Glutamatergic neuron (in vitro differentiated cells): ENCODE measurements around the gene PSMC3. TPM values are rescaled to one million over a fixed set of nuclear protein-coding genes. Genes with fewer than 3 reads are reported as not detected.

ENCODE experiments used
- DNase-seq: peaks from one replicate; pipeline ENCODE4 v3.0.0; 2022
- H3K27ac Mint-ChIP-seq: one replicate; pipeline ENCODE4 v1.8.0; 2020; ENCODE audit warnings: mild to moderate bottlenecking, mixed read lengths, inconsistent platforms; ENCODE audit not compliant: unreplicated experiment
- H3K27me3 Mint-ChIP-seq: one replicate; pipeline ENCODE4 v1.8.0; 2020; ENCODE audit warnings: mild to moderate bottlenecking, moderate library complexity, mixed read lengths, inconsistent platforms; ENCODE audit not compliant: unreplicated experiment
- H3K36me3 Mint-ChIP-seq: one replicate; pipeline ENCODE4 v1.8.0; 2020; ENCODE audit warnings: mild to moderate bottlenecking, mixed read lengths, inconsistent platforms; ENCODE audit not compliant: unreplicated experiment
- H3K4me1 Mint-ChIP-seq: one replicate; pipeline ENCODE4 v1.8.0; 2020; ENCODE audit warnings: mild to moderate bottlenecking, low read depth, mixed read lengths, inconsistent platforms; ENCODE audit not compliant: unreplicated experiment
- H3K4me3 Mint-ChIP-seq: one replicate; pipeline ENCODE4 v1.8.0; 2020; ENCODE audit warnings: mild to moderate bottlenecking, mixed read lengths, inconsistent platforms; ENCODE audit not compliant: unreplicated experiment
- H3K9me3 Mint-ChIP-seq: one replicate; pipeline ENCODE4 v1.8.0; 2020; ENCODE audit warnings: mild to moderate bottlenecking, moderate library complexity, mixed read lengths, inconsistent platforms; ENCODE audit not compliant: unreplicated experiment
- total RNA-seq: library from RNA; stranded (reverse); fragmentation: NEBNext Ultra II Directional; extraction: Animal tissue kit (Norgen Biotek cat#: 25700); gene quantifications from one replicate; pipeline ENCODE4 v1.2.1, GENCODE V29; 2021; ENCODE audit not compliant: unreplicated experiment
- TF ChIP-seq, protein P1 (sequence below): fragments of 200-600 bp; sonication (generic); IDR thresholded peaks from one replicate; pipeline ENCODE4 v1.5.0; 2021; ENCODE audit not compliant: partially characterized antibody, unreplicated experiment

Gene PSMC3
- total RNA-seq, 1 donor from 2014 or later: 112 TPM

GRCh38 chr11:47392546-47393162 lies 33.6 kb downstream of the PSMC3 start:
- H3K9me3 Mint-ChIP-seq: peaks cover 2% of the 10 kb centered on the region
- TF ChIP-seq, protein P1, sequence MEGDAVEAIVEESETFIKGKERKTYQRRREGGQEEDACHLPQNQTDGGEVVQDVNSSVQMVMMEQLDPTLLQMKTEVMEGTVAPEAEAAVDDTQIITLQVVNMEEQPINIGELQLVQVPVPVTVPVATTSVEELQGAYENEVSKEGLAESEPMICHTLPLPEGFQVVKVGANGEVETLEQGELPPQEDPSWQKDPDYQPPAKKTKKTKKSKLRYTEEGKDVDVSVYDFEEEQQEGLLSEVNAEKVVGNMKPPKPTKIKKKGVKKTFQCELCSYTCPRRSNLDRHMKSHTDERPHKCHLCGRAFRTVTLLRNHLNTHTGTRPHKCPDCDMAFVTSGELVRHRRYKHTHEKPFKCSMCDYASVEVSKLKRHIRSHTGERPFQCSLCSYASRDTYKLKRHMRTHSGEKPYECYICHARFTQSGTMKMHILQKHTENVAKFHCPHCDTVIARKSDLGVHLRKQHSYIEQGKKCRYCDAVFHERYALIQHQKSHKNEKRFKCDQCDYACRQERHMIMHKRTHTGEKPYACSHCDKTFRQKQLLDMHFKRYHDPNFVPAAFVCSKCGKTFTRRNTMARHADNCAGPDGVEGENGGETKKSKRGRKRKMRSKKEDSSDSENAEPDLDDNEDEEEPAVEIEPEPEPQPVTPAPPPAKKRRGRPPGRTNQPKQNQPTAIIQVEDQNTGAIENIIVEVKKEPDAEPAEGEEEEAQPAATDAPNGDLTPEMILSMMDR: no peak
- peaks cover 3% of the 10 kb centered on the region for H3K27me3 Mint-ChIP-seq
- no peak overlapping the region for H3K4me3 Mint-ChIP-seq
- H3K27ac Mint-ChIP-seq: no peak overlapping the region
- peaks cover 4% of the 10 kb centered on the region for H3K4me1 Mint-ChIP-seq
- DNase-seq: no peak
- H3K36me3 Mint-ChIP-seq: no peaks in the 10 kb centered on the region

GRCh38 chr11:47391711-47392432 lies 34.4 kb downstream of the PSMC3 start:
- TF ChIP-seq, protein P1: no peak
- Mint-ChIP-seq H3K4me1 (peaks cover 4% of the 10 kb centered on the region), H3K9me3 (peaks cover 2% of the 10 kb centered on the region), H3K4me3 (no peak overlapping the region), H3K27me3 (peaks cover 3% of the 10 kb centered on the region), H3K27ac (no peak overlapping the region), H3K36me3 (no peaks in the 10 kb centered on the region)
- DNase-seq: no peak

GRCh38 chr11:47391077-47391583 lies 35.1 kb downstream of the PSMC3 start:
- Mint-ChIP-seq H3K9me3 (peaks cover 2% of the 10 kb centered on the region), H3K27me3 (peaks cover 3% of the 10 kb centered on the region), H3K4me1 (peaks cover 4% of the 10 kb centered on the region), H3K36me3 (no peaks in the 10 kb centered on the region), H3K27ac (no peak overlapping the region), H3K4me3 (no peak overlapping the region)
- DNase-seq: no peak
- TF ChIP-seq, protein P1: no peak

- H3K4me1 Mint-ChIP-seq: peaks cover 4% of the 10 kb centered on the region
- peaks cover 3% of the 10 kb centered on the region for H3K27me3 Mint-ChIP-seq
- no peaks in the 10 kb centered on the region for H3K36me3 Mint-ChIP-seq
- H3K27ac Mint-ChIP-seq: no peak overlapping the region
- H3K9me3 Mint-ChIP-seq: peaks cover 2% of the 10 kb centered on the region
- TF ChIP-seq, protein P1: no peak
- no peak overlapping the region for H3K4me3 Mint-ChIP-seq
- no peak for DNase-seq
Observed at GRCh38 chr11:47390422-47390760, 35.8 kb downstream of the PSMC3 start.
